HCT116 (cell line): Measurements from ENCODE around the gene RFX8. TPM values are rescaled to one million over a fixed set of nuclear protein-coding genes. Genes with fewer than 3 reads are reported as not detected.

ENCODE experiments used
- ATAC-seq: fragments of 200-7000 bp; cut with Tn5 transposase; 2 replicates; pipeline ENCODE4 v1.9.1; 2020; ENCODE audit warnings: mild to moderate bottlenecking, moderate library complexity
- BruUV-seq: library from RNA; stranded (reverse); fragments of 400-500 nt; replicated peaks from 2 replicates; lab custom pipeline; 2021; lab: Mats Ljungman, UMichigan
- CTCF ChIA-PET: fragments of 300-600 bp; sonication (Branson Sonifier 250); formaldehyde crosslinking; loops from one replicate; lab custom pipeline; 2021; ENCODE audit warnings: antibody characterized with exemption; lab: Charles Lee
- POLR2A ChIA-PET: fragments of 300-600, 350-600 bp; sonication (Branson Sonifier 250); formaldehyde crosslinking; loops from one replicate; lab custom pipeline; 2021; ENCODE audit warnings: antibody characterized with exemption; lab: Charles Lee
- RAD21 ChIA-PET, 2 experiments: fragments of 300-600 bp; sonication (Branson Sonifier 250); formaldehyde crosslinking; loops; one replicate each; lab custom pipeline; 2023; ENCODE audit warnings: low total read pairs in 2 of 2; ENCODE audit not compliant: uncharacterized antibody in 2 of 2, unreplicated experiment in 2 of 2, low non-redundant PET in 1 of 2; lab: Charles Lee
- DNase-seq: peaks from one replicate; pipeline ENCODE4 v3.0.0-alpha.2; 2010; ENCODE audit warnings: low read depth, low spot score
- H2AFZ ChIP-seq: fragments of 200-600 bp; shearing (Covaris generic), sonication (generic); 2 replicates; pipeline ENCODE4 v1.6.1; 2017; ENCODE audit warnings: low read depth, mixed run types, mixed read lengths, antibody characterized with exemption, low read length; ENCODE audit not compliant: poor library complexity, severe bottlenecking
- H3K27ac ChIP-seq: 2 replicates; pipeline ENCODE4 v1.5.1; 2012; ENCODE audit warnings: low read depth, low read length
- H3K27me3 ChIP-seq: fragments of 200-600 bp; sonication (generic); 2 replicates; pipeline ENCODE4 v1.6.1; 2016; ENCODE audit warnings: mixed run types, low read length, mixed read lengths; ENCODE audit not compliant: insufficient read depth
- H3K36me3 ChIP-seq, 2 experiments: fragments of 200-500 bp in 1 of 2; fragments of 200-600 bp in 1 of 2; sonication (Bioruptor generic) in 1 of 2; sonication (generic) in 1 of 2; 2 replicates each; pipeline versions ENCODE4 v1.5.1 to v1.6.1; 2014 to 2016; ENCODE audit warnings: low read length in 2 of 2, inconsistent platforms in 1 of 2, mixed read lengths in 1 of 2, mixed run types in 1 of 2; ENCODE audit not compliant: insufficient read depth in 2 of 2, control insufficient read depth in 1 of 2
- H3K4me1 ChIP-seq, 2 experiments: fragments of 200-600 bp in 1 of 2; sonication (generic) in 1 of 2; 2 replicates each; pipeline versions ENCODE4 v1.5.1 to v1.6.1; 2012 to 2017; ENCODE audit warnings: low read length in 2 of 2, inconsistent platforms in 1 of 2, mild to moderate bottlenecking in 1 of 2, mixed read lengths in 1 of 2, mixed run types in 1 of 2, moderate library complexity in 1 of 2; ENCODE audit not compliant: insufficient read depth in 2 of 2, control insufficient read depth in 1 of 2
- H3K4me2 ChIP-seq: fragments of 200-600 bp; sonication (generic); 2 replicates; pipeline ENCODE4 v1.6.1; 2017; ENCODE audit warnings: mixed run types, low read length, mixed read lengths
- H3K4me3 ChIP-seq, 2 experiments: fragments of 200-600 bp in 1 of 2; sonication (generic) in 1 of 2; replicated peaks in 1 of 2; 2 replicates each; pipeline ENCODE4 v1.5.1; 2011 to 2016; ENCODE audit warnings: low read length in 2 of 2, control low read depth in 1 of 2, low read depth in 1 of 2, mild to moderate bottlenecking in 1 of 2, mixed read lengths in 1 of 2, mixed run types in 1 of 2
- H3K79me2 ChIP-seq: fragments of 200-600 bp; sonication (generic); 2 replicates; pipeline ENCODE4 v1.6.1; 2017; ENCODE audit warnings: mild to moderate bottlenecking, mixed run types, low read length, moderate library complexity, mixed read lengths; ENCODE audit not compliant: insufficient read depth
- H3K9ac ChIP-seq: fragments of 200-600 bp; sonication (generic); 2 replicates; pipeline ENCODE4 v1.6.1; 2016; ENCODE audit warnings: low read length, mixed read lengths
- H3K9me2 ChIP-seq: fragments of 200-600 bp; sonication (generic), shearing (Covaris generic); 2 replicates; pipeline ENCODE4 v1.6.1; 2017; ENCODE audit warnings: mixed run types, mild to moderate bottlenecking, moderate library complexity; ENCODE audit not compliant: insufficient read depth
- H3K9me3 ChIP-seq, 2 experiments: fragments of 200-500 bp in 1 of 2; fragments of 200-600 bp in 1 of 2; sonication (Bioruptor generic) in 1 of 2; sonication (generic) in 1 of 2; 2 replicates each; pipeline ENCODE4 v1.6.1; 2014 to 2017; ENCODE audit warnings: low read length in 2 of 2, mixed read lengths in 2 of 2, inconsistent platforms in 1 of 2, low read depth in 1 of 2, mild to moderate bottlenecking in 1 of 2, mixed run types in 1 of 2, moderate library complexity in 1 of 2; ENCODE audit not compliant: control insufficient read depth in 1 of 2, insufficient read depth in 1 of 2
- H4K20me1 ChIP-seq: fragments of 200-600 bp; sonication (generic), shearing (Covaris generic); 2 replicates; pipeline ENCODE4 v1.6.1; 2017; ENCODE audit warnings: mixed run types, mild to moderate bottlenecking, moderate library complexity; ENCODE audit not compliant: insufficient read depth
- CBX3 ChIP-seq: IDR thresholded peaks from 2 replicates; pipeline ENCODE4 v1.6.1; 2012; ENCODE audit warnings: low read depth
- ELF1 ChIP-seq: IDR thresholded peaks from 2 replicates; pipeline ENCODE4 v1.6.1; 2012; ENCODE audit warnings: low read depth, borderline replicate concordance
- ZNF274 ChIP-seq: fragments of 200-500 bp; sonication (Bioruptor generic); IDR thresholded peaks from 2 replicates; pipeline ENCODE4 v1.6.1; 2014; ENCODE audit warnings: mild to moderate bottlenecking, low read depth, low read length, inconsistent platforms
- intact Hi-C: fragments of 100-400 bp; cut with micrococcal nuclease; formaldehyde crosslinking; loops from 2 replicates; pipeline ENCODE4 v1.10.0; 2022
- total RNA-seq: library from RNA; stranded (reverse); gene quantifications from one replicate; pipeline ENCODE4 v1.2.1, GENCODE V29; 2021; ENCODE audit not compliant: unreplicated experiment
- TF ChIP-seq, protein P1 (sequence below), 3 experiments: fragments of 200-600 bp in 1 of 3; sonication (generic) in 1 of 3; IDR thresholded peaks in 2 of 3; conservative IDR thresholded peaks in 1 of 3; 2 replicates each; pipeline ENCODE4 v1.5.1; 2012 to 2017; ENCODE audit warnings: low read depth in 2 of 3, low read length in 2 of 3, antibody characterized with exemption in 1 of 3, borderline replicate concordance in 1 of 3, control low read depth in 1 of 3, mild to moderate bottlenecking in 1 of 3, mixed read lengths in 1 of 3, mixed run types in 1 of 3, moderate library complexity in 1 of 3; ENCODE audit not compliant: insufficient read depth in 1 of 3
- TF ChIP-seq, protein P2 (sequence below): IDR thresholded peaks from 2 replicates; pipeline ENCODE4 v1.6.1; 2012; ENCODE audit warnings: low read depth
- TF ChIP-seq, protein P3 (sequence below): IDR thresholded peaks from 2 replicates; pipeline ENCODE4 v1.6.1; 2012

RFX8 gene
- total RNA-seq, 1 experiment from 2014 or later, result not detected

DNA sequence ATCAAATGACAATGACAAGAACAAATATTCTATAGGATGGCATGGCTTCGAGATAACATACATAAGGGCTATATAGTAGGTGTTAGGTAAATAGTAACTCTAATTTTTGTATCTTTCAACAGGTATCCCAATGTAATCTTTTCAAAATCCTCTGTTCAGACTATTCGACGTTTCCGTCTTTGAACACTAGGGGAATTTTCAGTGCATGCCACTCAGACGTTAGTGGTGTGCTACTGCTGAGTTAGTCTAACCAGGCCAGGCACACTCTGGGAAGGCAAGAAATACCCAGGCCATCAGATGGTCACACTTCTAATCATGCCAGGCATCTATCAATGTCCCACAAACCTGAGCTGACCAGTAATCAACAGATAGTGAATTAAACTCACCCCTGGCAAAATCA lies 73.0 kb downstream of the RFX8 start:
- no peak overlapping the region for H3K9ac ChIP-seq
- no peak overlapping the region for H3K27ac ChIP-seq
- H3K4me1 ChIP-seq, result peaks cover 0 to 6% of the 10 kb centered on the region in 2 experiments; a peak in 1 of 4 replicates
- no peak overlapping the region for H3K4me3 ChIP-seq
- H3K4me2 ChIP-seq, result no peak overlapping the region
- TF ChIP-seq, protein P1, sequence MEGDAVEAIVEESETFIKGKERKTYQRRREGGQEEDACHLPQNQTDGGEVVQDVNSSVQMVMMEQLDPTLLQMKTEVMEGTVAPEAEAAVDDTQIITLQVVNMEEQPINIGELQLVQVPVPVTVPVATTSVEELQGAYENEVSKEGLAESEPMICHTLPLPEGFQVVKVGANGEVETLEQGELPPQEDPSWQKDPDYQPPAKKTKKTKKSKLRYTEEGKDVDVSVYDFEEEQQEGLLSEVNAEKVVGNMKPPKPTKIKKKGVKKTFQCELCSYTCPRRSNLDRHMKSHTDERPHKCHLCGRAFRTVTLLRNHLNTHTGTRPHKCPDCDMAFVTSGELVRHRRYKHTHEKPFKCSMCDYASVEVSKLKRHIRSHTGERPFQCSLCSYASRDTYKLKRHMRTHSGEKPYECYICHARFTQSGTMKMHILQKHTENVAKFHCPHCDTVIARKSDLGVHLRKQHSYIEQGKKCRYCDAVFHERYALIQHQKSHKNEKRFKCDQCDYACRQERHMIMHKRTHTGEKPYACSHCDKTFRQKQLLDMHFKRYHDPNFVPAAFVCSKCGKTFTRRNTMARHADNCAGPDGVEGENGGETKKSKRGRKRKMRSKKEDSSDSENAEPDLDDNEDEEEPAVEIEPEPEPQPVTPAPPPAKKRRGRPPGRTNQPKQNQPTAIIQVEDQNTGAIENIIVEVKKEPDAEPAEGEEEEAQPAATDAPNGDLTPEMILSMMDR (IDR thresholded peaks at IDR 0.05 in 2 of 3, conservative IDR thresholded peaks at IDR 0.05 in 1 of 3; ENCODE audit: borderline replicate concordance in 1 of 3, insufficient read depth in 1 of 3, low read depth in 2 of 3, low read length in 2 of 3), result peak; percentile 14 to 59 (median 46); a peak in 4 of 6 replicates
- no peak for TF ChIP-seq ELF1
- no TSS peak for BruUV-seq
- no peak overlapping the region for H2AFZ ChIP-seq
- RAD21 ChIA-PET, result no interaction called here
- no peaks in the 10 kb centered on the region for H3K79me2 ChIP-seq
- CTCF ChIA-PET, result no interaction called here
- H3K9me2 ChIP-seq, result no peaks in the 10 kb centered on the region
- ATAC-seq (peak; percentile 94), DNase-seq (no peak)
- POLR2A ChIA-PET, result no interaction called here
- no peaks in the 10 kb centered on the region for H3K9me3 ChIP-seq
- H3K36me3 ChIP-seq, result no peaks in the 10 kb centered on the region
- H3K27me3 ChIP-seq, result no peaks in the 10 kb centered on the region
- H4K20me1 ChIP-seq, result no peaks in the 10 kb centered on the region
- intact Hi-C loops, result no loop called here

DNA sequence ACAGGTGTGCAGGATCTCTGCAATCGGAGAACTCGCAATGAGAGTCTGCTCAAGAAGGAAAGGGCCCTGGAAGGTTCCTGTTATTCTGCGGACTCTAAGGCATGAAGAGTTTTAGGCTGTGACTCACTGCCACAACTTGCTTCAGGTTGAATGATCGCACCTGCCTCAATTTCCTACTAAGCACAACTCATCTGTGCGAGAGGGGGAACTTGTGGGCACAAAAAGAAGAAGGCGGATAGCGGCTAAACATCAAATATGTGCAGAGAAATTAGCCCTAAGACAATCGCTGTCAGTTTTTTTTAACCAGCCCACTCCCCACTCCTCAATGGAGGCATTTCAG lies 73.6 kb downstream of the RFX8 start:
- Histone ChIP-seq H3K79me2 (no peaks in the 10 kb centered on the region), H3K27me3 (no peaks in the 10 kb centered on the region), H3K36me3 (no peaks in the 10 kb centered on the region)
- DNase-seq (no peak), ATAC-seq (no peak)
- TF ChIP-seq, protein P2, sequence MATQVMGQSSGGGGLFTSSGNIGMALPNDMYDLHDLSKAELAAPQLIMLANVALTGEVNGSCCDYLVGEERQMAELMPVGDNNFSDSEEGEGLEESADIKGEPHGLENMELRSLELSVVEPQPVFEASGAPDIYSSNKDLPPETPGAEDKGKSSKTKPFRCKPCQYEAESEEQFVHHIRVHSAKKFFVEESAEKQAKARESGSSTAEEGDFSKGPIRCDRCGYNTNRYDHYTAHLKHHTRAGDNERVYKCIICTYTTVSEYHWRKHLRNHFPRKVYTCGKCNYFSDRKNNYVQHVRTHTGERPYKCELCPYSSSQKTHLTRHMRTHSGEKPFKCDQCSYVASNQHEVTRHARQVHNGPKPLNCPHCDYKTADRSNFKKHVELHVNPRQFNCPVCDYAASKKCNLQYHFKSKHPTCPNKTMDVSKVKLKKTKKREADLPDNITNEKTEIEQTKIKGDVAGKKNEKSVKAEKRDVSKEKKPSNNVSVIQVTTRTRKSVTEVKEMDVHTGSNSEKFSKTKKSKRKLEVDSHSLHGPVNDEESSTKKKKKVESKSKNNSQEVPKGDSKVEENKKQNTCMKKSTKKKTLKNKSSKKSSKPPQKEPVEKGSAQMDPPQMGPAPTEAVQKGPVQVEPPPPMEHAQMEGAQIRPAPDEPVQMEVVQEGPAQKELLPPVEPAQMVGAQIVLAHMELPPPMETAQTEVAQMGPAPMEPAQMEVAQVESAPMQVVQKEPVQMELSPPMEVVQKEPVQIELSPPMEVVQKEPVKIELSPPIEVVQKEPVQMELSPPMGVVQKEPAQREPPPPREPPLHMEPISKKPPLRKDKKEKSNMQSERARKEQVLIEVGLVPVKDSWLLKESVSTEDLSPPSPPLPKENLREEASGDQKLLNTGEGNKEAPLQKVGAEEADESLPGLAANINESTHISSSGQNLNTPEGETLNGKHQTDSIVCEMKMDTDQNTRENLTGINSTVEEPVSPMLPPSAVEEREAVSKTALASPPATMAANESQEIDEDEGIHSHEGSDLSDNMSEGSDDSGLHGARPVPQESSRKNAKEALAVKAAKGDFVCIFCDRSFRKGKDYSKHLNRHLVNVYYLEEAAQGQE, result no peak
- TF ChIP-seq ZNF274 (no peak), CBX3 (no peak)
- TF ChIP-seq, protein P3, sequence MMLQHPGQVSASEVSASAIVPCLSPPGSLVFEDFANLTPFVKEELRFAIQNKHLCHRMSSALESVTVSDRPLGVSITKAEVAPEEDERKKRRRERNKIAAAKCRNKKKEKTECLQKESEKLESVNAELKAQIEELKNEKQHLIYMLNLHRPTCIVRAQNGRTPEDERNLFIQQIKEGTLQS, result no peak
- TF ChIP-seq, all 23 proteins: peak for 0
- intact Hi-C loops, result no loop called here
- no peak overlapping the region for H3K27ac ChIP-seq
- H3K9ac ChIP-seq, result no peak overlapping the region
- ChIA-PET CTCF (no interaction called here), RAD21 (no interaction called here), POLR2A (no interaction called here)
- peaks cover 0 to 6% of the 10 kb centered on the region in 2 experiments; a peak in 1 of 4 replicates for H3K4me1 ChIP-seq
- no peak overlapping the region for H2AFZ ChIP-seq
- no peaks in the 10 kb centered on the region for H3K9me2 ChIP-seq
- no peaks in the 10 kb centered on the region for H4K20me1 ChIP-seq
- no peak overlapping the region for H3K4me3 ChIP-seq
- no TSS peak for BruUV-seq
- no peaks in the 10 kb centered on the region for H3K9me3 ChIP-seq
- H3K4me2 ChIP-seq, result no peak overlapping the region
